OCI-LY3 (cell line): ENCODE measurements around the gene UNC80.

Experiments
- EZH2phosphoT487 ChIP-seq: fragments of 200-600 bp; shearing (Covaris generic); IDR thresholded peaks from 2 replicates; pipeline ENCODE4 v1.6.1; 2018; ENCODE audit warnings: antibody characterized with exemption, mixed run types, low read depth
- TF ChIP-seq, protein P1 (sequence below): fragments of 200-600, 300-600 bp; sonication (generic); IDR thresholded peaks from 2 replicates; pipeline ENCODE4 v1.5.1; 2014; ENCODE audit warnings: antibody characterized with exemption, low read length, low read depth

DNA sequence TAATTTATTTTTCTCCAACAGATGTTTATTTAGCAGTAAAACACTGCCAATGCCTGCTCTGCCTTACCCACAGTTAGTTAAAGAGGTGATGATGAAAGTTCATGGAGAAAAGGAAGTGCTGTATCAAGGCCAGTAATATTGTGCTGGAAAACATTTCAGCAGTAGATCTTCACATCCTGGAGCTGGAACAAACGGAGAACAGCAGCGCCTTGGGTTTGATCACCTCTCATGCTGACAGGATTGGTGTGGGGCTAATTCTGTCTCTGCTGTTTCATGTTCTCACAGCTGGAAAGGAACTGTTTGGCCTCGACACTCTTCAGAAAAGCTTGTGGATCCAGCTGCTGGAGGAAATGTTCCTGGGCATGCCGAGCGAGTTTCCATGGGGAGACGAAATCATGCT lies 169.3 kb downstream of the UNC80 start:
- TF ChIP-seq, protein P1, sequence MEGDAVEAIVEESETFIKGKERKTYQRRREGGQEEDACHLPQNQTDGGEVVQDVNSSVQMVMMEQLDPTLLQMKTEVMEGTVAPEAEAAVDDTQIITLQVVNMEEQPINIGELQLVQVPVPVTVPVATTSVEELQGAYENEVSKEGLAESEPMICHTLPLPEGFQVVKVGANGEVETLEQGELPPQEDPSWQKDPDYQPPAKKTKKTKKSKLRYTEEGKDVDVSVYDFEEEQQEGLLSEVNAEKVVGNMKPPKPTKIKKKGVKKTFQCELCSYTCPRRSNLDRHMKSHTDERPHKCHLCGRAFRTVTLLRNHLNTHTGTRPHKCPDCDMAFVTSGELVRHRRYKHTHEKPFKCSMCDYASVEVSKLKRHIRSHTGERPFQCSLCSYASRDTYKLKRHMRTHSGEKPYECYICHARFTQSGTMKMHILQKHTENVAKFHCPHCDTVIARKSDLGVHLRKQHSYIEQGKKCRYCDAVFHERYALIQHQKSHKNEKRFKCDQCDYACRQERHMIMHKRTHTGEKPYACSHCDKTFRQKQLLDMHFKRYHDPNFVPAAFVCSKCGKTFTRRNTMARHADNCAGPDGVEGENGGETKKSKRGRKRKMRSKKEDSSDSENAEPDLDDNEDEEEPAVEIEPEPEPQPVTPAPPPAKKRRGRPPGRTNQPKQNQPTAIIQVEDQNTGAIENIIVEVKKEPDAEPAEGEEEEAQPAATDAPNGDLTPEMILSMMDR: no peak
- no peak for TF ChIP-seq EZH2phosphoT487
